Sigmoid colon (tissue), 4 donors: Measurements from ENCODE around the gene SDK1.

Source experiments
- CTCF ChIP-seq, 4 experiments: fragments of 450-650 bp in 3 of 4; fragments of 200-600 bp in 1 of 4; IDR thresholded peaks; one replicate each; pipeline ENCODE4 v1.5.1; 2016 to 2019; ENCODE audit warnings: antibody characterized with exemption in 4 of 4, mild to moderate bottlenecking in 3 of 4, moderate library complexity in 2 of 4
- EP300 ChIP-seq, 4 donors: sonication (generic); formaldehyde crosslinking; IDR thresholded peaks; one replicate each; pipeline ENCODE4 v1.6.1; 2017; ENCODE audit warnings: antibody characterized with exemption in 4 of 4
- POLR2A ChIP-seq, 2 donors: fragments of 450-650 bp; IDR thresholded peaks; one replicate each; pipeline ENCODE4 v1.6.1; 2016; ENCODE audit warnings: antibody characterized with exemption in 2 of 2, mild to moderate bottlenecking in 2 of 2, moderate library complexity in 2 of 2
- POLR2AphosphoS5 ChIP-seq, 4 donors: sonication (generic); formaldehyde crosslinking; IDR thresholded peaks; one replicate each; pipeline ENCODE4 v1.6.1; 2017; ENCODE audit warnings: antibody characterized with exemption in 4 of 4

DNA sequence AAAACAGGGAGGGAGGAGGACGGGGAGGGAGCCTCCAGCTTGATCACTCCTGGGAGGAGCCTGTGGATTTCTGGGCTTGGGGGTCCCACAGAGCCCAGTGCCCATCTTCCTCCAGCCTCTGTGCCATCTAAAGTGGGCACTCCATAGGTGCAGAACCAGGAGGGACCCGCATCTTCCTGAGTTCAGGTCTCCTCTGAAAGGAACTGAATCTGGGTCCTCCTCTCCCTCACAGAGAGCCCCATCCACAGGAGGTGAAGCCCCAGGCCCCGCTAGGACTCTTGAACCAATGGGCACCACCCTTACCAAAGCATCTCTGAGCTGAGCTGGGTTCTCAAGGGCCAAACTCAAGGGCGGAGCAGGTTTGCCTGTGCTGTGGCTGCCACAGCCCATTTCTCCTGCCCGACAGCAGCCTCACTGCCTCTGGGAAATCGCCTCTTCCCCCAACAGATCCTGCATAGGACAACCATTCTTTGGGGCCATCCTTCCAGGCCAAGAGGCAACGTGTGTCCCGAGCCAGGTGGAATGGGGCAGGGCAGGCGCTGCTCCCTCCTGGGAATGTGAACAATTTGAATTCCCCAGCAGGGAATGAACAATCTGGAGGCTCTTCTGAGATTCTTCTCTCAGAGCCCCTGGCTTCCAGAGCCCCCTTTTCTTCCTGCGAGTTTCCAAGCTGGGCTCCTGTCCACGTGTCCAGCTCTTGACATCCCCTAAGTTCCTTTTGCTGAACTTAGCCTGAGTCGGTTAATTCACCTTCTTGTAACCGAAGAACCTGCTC is 970.1 kb downstream of the SDK1 start:
- TF ChIP-seq CTCF (IDR thresholded peaks at IDR 0.05) (no peak), POLR2A (IDR thresholded peaks at IDR 0.05) (no peak), POLR2AphosphoS5 (IDR thresholded peaks at IDR 0.05) (no peak), EP300 (IDR thresholded peaks at IDR 0.05) (no peak)
